Kidney (tissue), 14 donors: ENCODE data around the gene ARTN. TPM values are rescaled to one million over a fixed set of nuclear protein-coding genes. Genes with fewer than 3 reads are reported as not detected.

Experiments
- DNase-seq, 5 donors: peaks; one replicate each; pipeline ENCODE4 v3.0.0-alpha.2; 2013 to 2020
- FAIRE-seq: peaks from 2 replicates; lab custom pipeline; 2012; peaks lifted over from hg19 to GRCh38; lab: Jason Lieb, UNC
- H3K27ac ChIP-seq, 2 donors: one replicate each; pipeline ENCODE4 v1.7.0; 2013; ENCODE audit warnings: low read depth in 2 of 2, low read length in 2 of 2, inconsistent platforms in 1 of 2
- H3K27me3 ChIP-seq: one replicate; pipeline ENCODE4 v1.7.1; 2013; ENCODE audit warnings: low read length, inconsistent platforms; ENCODE audit not compliant: control insufficient read depth, insufficient read depth
- H3K36me3 ChIP-seq, 3 donors: one replicate each; pipeline versions ENCODE4 v1.7.0 to v1.7.1; 2013; ENCODE audit warnings: low read length in 3 of 3, control low read depth in 1 of 3, inconsistent platforms in 1 of 3; ENCODE audit not compliant: insufficient read depth in 3 of 3, control insufficient read depth in 2 of 3
- H3K4me1 ChIP-seq, 3 donors: one replicate each; pipeline versions ENCODE4 v1.7.0 to v1.7.1; 2013; ENCODE audit warnings: low read length in 3 of 3, inconsistent platforms in 1 of 3, low read depth in 1 of 3; ENCODE audit not compliant: control insufficient read depth in 2 of 3, insufficient read depth in 2 of 3
- H3K4me3 ChIP-seq, 3 donors: one replicate each; pipeline versions ENCODE4 v1.7.0 to v1.8.1; 2013; ENCODE audit warnings: low read length in 3 of 3, control low read depth in 1 of 3, inconsistent platforms in 1 of 3
- H3K9ac ChIP-seq, 3 donors: one replicate each; pipeline versions ENCODE4 v1.7.0 to v1.7.1; 2013; ENCODE audit warnings: low read length in 3 of 3, control low read depth in 1 of 3, inconsistent platforms in 1 of 3
- H3K9me3 ChIP-seq, 3 donors: one replicate each; pipeline versions ENCODE4 v1.7.0 to v1.7.1; 2013; ENCODE audit warnings: low read length in 3 of 3, control low read depth in 1 of 3, inconsistent platforms in 1 of 3; ENCODE audit not compliant: control insufficient read depth in 2 of 3, insufficient read depth in 1 of 3
- intact Hi-C: fragments of 100-400 bp; cut with DNase I; formaldehyde crosslinking; loops from one replicate; pipeline ENCODE4 v1.11.1; 2022
- polyA plus RNA-seq: library from polyadenylated mRNA; stranded (reverse); fragments of 350-450 nt; fragmentation: Illumina TruSeq; extraction: RNeasy Lipid Tissue Mini Kit (QIAGEN cat#74804); gene quantifications from one replicate; pipeline ENCODE4 v1.2.3, GENCODE V29; 2014; ENCODE audit warnings: low read depth, low replicate concordance; ENCODE audit not compliant: insufficient read depth
- total RNA-seq: library from RNA; stranded (reverse); fragmentation: NEBNext Ultra II Directional; extraction: Animal tissue kit (Norgen Biotek cat#: 25700); gene quantifications from one replicate; pipeline ENCODE4 v1.2.1, GENCODE V29; 2021
- TF ChIP-seq, protein P1 (sequence below): IDR thresholded peaks from 3 replicates; pipeline ENCODE4 v1.5.1; 2012; ENCODE audit warnings: mild to moderate bottlenecking, moderate library complexity, borderline replicate concordance; ENCODE audit not compliant: insufficient read depth; ENCODE audit errors: extremely low read depth
- donor health status: control.
- donor health status: control.
- donor health status: control.
- donor health status: control.
- donor health status: control.
- donor health status: DM: yes; HTN: yes; CAD: no.
- donor health status: Normal renal cell carcinoma (clear cell type).

The ARTN gene
- total and polyA plus RNA-seq, 2 donors from 2014 or later, result 1.9 to 4.3 TPM

DNA sequence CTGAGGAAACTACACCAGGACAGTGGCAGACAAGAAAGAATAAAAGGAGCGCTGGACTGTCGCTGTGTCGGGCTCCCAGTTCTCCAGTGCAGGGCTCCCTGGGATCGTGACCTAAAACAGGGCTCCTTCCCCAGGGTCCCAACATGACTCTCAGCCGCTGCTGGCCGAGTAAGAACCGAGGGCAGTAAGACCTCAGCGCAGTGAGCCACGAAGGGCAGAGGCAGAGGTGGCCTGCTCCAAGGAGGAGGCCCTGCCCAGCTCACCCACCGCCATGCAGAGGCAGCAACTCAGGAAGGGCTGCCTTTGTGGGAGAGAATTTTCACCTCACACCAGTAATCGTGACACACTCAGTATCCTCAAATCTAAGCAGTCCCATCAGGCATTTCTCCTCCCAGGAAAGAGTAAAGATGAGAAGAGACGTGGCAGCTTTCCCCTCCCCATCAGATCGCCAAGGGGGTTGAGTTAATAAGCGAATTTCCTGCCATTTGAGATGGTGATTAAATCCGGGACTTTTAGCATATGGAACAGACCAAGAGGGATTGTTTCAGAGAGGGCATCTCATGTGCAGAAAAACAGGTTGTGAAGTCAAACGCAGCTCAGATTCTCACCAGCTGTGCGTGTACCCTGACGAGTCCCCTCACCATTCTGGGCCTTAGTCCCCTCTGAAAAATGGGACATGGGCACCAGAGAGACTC lies 19.8 kb upstream of the ARTN start:
- Histone ChIP-seq H3K27ac (no peak overlapping the region), H3K36me3 (no peaks in the 10 kb centered on the region), H3K4me1 (no peaks in the 10 kb centered on the region), H3K4me3 (no peak overlapping the region), H3K27me3 (no peaks in the 10 kb centered on the region), H3K9ac (no peak overlapping the region), H3K9me3 (no peaks in the 10 kb centered on the region)
- no peak for DNase-seq
- intact Hi-C loops, result no loop called here
- FAIRE-seq, result no peak
- TF ChIP-seq, protein P1, sequence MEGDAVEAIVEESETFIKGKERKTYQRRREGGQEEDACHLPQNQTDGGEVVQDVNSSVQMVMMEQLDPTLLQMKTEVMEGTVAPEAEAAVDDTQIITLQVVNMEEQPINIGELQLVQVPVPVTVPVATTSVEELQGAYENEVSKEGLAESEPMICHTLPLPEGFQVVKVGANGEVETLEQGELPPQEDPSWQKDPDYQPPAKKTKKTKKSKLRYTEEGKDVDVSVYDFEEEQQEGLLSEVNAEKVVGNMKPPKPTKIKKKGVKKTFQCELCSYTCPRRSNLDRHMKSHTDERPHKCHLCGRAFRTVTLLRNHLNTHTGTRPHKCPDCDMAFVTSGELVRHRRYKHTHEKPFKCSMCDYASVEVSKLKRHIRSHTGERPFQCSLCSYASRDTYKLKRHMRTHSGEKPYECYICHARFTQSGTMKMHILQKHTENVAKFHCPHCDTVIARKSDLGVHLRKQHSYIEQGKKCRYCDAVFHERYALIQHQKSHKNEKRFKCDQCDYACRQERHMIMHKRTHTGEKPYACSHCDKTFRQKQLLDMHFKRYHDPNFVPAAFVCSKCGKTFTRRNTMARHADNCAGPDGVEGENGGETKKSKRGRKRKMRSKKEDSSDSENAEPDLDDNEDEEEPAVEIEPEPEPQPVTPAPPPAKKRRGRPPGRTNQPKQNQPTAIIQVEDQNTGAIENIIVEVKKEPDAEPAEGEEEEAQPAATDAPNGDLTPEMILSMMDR, result no peak

DNA sequence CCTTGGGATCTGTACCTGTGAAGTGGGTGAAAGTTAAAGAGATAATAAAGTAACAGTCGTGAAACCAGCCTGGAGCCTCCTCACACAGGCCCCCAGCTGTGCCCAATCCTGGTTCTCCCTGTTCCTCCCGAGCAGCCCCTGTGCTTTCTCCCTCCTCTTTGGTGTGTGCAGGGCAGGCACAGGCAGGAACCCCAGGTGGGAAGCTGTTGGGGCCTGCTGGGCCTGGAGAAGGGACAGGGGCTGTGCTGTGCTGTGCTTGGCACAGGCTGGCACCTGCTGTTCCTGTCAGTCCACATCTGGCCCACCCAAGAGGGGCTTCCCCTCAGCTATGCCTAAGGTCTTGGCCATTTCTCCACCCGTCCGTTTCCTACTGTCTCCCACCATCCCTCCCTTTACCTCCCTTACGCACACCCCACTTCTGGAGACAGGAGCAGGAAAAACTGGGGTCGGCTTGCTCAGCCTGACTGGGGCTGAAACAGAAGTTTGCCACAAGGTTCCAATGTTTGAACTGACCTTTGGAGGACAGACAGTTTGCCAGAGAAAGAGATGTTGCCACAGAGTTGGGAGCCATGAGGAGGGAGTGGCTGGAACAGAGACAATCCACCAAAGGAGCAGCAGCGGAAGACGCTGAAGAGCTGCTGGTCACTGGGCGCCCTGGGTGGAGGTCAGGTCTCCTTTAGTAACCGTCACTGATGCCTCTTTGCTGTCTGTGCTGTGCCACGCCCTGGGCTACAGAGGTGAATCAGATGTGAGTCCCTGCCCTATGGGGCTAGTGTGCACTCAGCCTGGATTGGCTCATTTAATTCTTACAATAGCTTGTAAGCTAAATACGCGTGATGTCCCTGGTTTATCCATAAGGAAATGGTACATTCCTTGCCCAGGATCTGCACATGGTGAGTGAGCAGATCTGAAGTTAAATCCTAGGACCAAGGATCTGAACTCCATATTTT lies 18.8 kb upstream of the ARTN start:
- TF ChIP-seq, protein P1, result no peak
- no peaks in the 10 kb centered on the region for H3K27me3 ChIP-seq
- H3K4me1 ChIP-seq, result no peaks in the 10 kb centered on the region
- H3K27ac ChIP-seq, result no peak overlapping the region
- no peaks in the 10 kb centered on the region for H3K9me3 ChIP-seq
- H3K9ac ChIP-seq, result no peak overlapping the region
- DNase-seq, result no peak
- intact Hi-C loops, result no loop called here
- H3K4me3 ChIP-seq, result no peak overlapping the region
- no peak for FAIRE-seq
- H3K36me3 ChIP-seq, result no peaks in the 10 kb centered on the region

DNA sequence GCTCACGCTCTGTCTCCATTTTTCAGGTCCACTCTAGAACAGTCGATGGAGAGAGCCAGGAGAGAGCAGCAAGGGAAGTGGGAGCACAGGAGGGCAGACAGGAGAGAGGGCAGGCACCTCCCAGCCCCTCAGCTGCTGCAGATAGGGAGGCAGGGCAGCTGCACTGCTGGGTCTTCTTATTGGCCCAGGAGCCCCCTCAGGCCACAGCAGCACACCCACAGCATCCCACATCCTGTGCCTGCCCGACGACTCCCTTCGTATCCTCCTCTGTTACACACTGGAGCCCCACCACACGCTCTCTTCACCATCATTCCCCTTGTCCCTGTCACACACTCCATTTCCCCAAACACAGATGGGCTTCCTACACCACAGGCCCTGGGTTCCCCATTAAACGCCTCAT lies 13.7 kb upstream of the ARTN start:
- no peak overlapping the region for H3K9ac ChIP-seq
- no peaks in the 10 kb centered on the region for H3K36me3 ChIP-seq
- H3K27ac ChIP-seq, result no peak overlapping the region
- FAIRE-seq (no peak), DNase-seq (no peak)
- no peaks in the 10 kb centered on the region for H3K27me3 ChIP-seq
- no peaks in the 10 kb centered on the region for H3K4me1 ChIP-seq
- intact Hi-C loops, result no loop called here
- TF ChIP-seq, protein P1, result no peak
- H3K9me3 ChIP-seq, result no peaks in the 10 kb centered on the region
- no peak overlapping the region for H3K4me3 ChIP-seq
